PC-3 (cell line): ENCODE measurements around the gene NARS2. TPM values are rescaled to one million over a fixed set of nuclear protein-coding genes. Genes with fewer than 3 reads are reported as not detected.

Source experiments
- ATAC-seq: fragments of 200-7000 bp; cut with Tn5 transposase; 2 replicates; pipeline ENCODE4 v1.9.1; 2020; ENCODE audit warnings: mild to moderate bottlenecking, moderate library complexity
- BruUV-seq: library from RNA; stranded (reverse); fragments of 400-500 nt; replicated peaks from 2 replicates; lab custom pipeline; 2021; lab: Mats Ljungman, UMichigan
- CTCF ChIA-PET: fragments of 300-600 bp; sonication (Branson Sonifier 250); formaldehyde crosslinking; loops from one replicate; lab custom pipeline; 2022; ENCODE audit warnings: antibody characterized with exemption; lab: Charles Lee
- POLR2A ChIA-PET: fragments of 300-600 bp; sonication (Branson Sonifier 250); formaldehyde crosslinking; loops from one replicate; lab custom pipeline; 2022; ENCODE audit warnings: antibody characterized with exemption; ENCODE audit not compliant: unreplicated experiment; lab: Charles Lee
- DNase-seq: peaks from one replicate; pipeline ENCODE4 v3.0.0-alpha.2; 2015
- H2AFZ ChIP-seq: fragments of 300-600 bp; sonication (generic); 2 replicates; pipeline ENCODE4 v1.6.0; 2016; ENCODE audit warnings: antibody characterized with exemption, low read length
- H3F3A ChIP-seq: fragments of 300-600 bp; sonication (generic); one replicate; pipeline ENCODE4 v1.6.0; 2017; ENCODE audit warnings: antibody characterized with exemption, low read length, control low read depth, mild to moderate bottlenecking; ENCODE audit not compliant: unreplicated experiment
- H3K27ac ChIP-seq: fragments of 300-600 bp; sonication (generic); 2 replicates; pipeline ENCODE4 v1.5.1; 2016; ENCODE audit warnings: mild to moderate bottlenecking, low read length
- H3K27me3 ChIP-seq: fragments of 300-600 bp; sonication (generic); 2 replicates; pipeline ENCODE4 v1.6.1; 2016; ENCODE audit warnings: low read length, mixed read lengths
- H3K36me3 ChIP-seq: fragments of 300-600 bp; sonication (generic); 2 replicates; pipeline ENCODE4 v1.6.1; 2016; ENCODE audit warnings: low read depth, mixed run types, low read length, mixed read lengths
- H3K4me1 ChIP-seq: fragments of 300-600 bp; sonication (generic); 2 replicates; pipeline ENCODE4 v1.5.1; 2016; ENCODE audit warnings: low read length; ENCODE audit not compliant: insufficient read depth
- H3K4me2 ChIP-seq: fragments of 300-600 bp; sonication (generic); 2 replicates; pipeline ENCODE4 v1.6.0; 2016; ENCODE audit warnings: low read length
- H3K4me3 ChIP-seq: fragments of 300-600 bp; sonication (generic); 2 replicates; pipeline ENCODE4 v1.5.1; 2016; ENCODE audit warnings: mild to moderate bottlenecking, low read length, mixed read lengths
- H3K79me2 ChIP-seq: fragments of 300-600 bp; sonication (generic); 2 replicates; pipeline ENCODE4 v1.6.1; 2017; ENCODE audit warnings: low read length, mixed read lengths
- H3K9ac ChIP-seq: fragments of 300-600 bp; sonication (generic); 2 replicates; pipeline ENCODE4 v1.6.0; 2016; ENCODE audit warnings: mild to moderate bottlenecking, low read length
- H3K9me2 ChIP-seq: fragments of 300-600 bp; sonication (generic); replicated peaks from 2 replicates; pipeline ENCODE4 v1.6.1; 2016; ENCODE audit warnings: mixed run types, low read length, mixed read lengths
- H3K9me3 ChIP-seq: fragments of 300-600 bp; sonication (generic); 2 replicates; pipeline ENCODE4 v1.6.1; 2016; ENCODE audit warnings: low read length, mixed read lengths
- H4K20me1 ChIP-seq: fragments of 300-600 bp; sonication (generic); 2 replicates; pipeline ENCODE4 v1.6.1; 2016; ENCODE audit warnings: low read length, mixed read lengths
- CTCF ChIP-seq: fragments of 300-600 bp; sonication (generic); conservative IDR thresholded peaks from 2 replicates; pipeline ENCODE4 v1.5.1; 2017; ENCODE audit warnings: antibody characterized with exemption, low read depth, mild to moderate bottlenecking, low read length
- EZH2 ChIP-seq: fragments of 300-600 bp; sonication (generic); IDR thresholded peaks from one replicate; pipeline ENCODE4 v1.6.1; 2017; ENCODE audit warnings: antibody characterized with exemption, mild to moderate bottlenecking, low read length; ENCODE audit not compliant: unreplicated experiment
- EZH2phosphoT487 ChIP-seq: fragments of 300-600 bp; sonication (generic); IDR thresholded peaks from 2 replicates; pipeline ENCODE4 v1.6.1; 2018; ENCODE audit warnings: mild to moderate bottlenecking, antibody characterized with exemption, low read length, borderline replicate concordance
- intact Hi-C: fragments of 100-400 bp; cut with micrococcal nuclease; formaldehyde crosslinking; loops from 2 replicates; pipeline ENCODE4 v1.9.0; 2023
- total RNA-seq: library from RNA; depleted of rRNA; stranded (reverse); fragments of >200 nt; gene quantifications from 2 replicates; pipeline ENCODE4 v1.2.3, GENCODE V29; 2014; rRNA removed

Gene NARS2
- total RNA-seq, 1 experiment from 2014 or later, result 33.5 TPM

GRCh38 chr11:78386215-78386941, 188.3 kb downstream of the NARS2 start:
- ChIA-PET POLR2A (no interaction called here), CTCF (no interaction called here)
- Histone ChIP-seq H3K27ac (no peak overlapping the region), H3F3A (no peaks in the 10 kb centered on the region), H4K20me1 (no peaks in the 10 kb centered on the region), H3K79me2 (no peaks in the 10 kb centered on the region), H3K4me3 (no peak overlapping the region), H2AFZ (no peak overlapping the region), H3K9me2 (no peaks in the 10 kb centered on the region), H3K36me3 (peaks cover 7% of the 10 kb centered on the region; the same call in 1 of the 2 replicates), H3K9me3 (0 out of 2 replicates have a peak, but pooled peaks cover 6% of the 10 kb centered on the region), H3K4me2 (no peak overlapping the region), H3K27me3 (no peaks in the 10 kb centered on the region), H3K9ac (no peak overlapping the region), H3K4me1 (no peaks in the 10 kb centered on the region)
- intact Hi-C loops, result no loop called here
- BruUV-seq, result no TSS peak
- TF ChIP-seq EZH2phosphoT487 (no peak), CTCF (no peak), EZH2 (no peak)
- ATAC-seq (no peak), DNase-seq (no peak)

Other genes with a start within 250 kb of the NARS2 start
- gene GAB2, start 157.0 kb downstream of the NARS2 start, total RNA-seq, result 7.1 and 10.7 TPM in 2 replicates